Measurements from ENCODE around the gene MIPEP. TPM values are rescaled to one million over a fixed set of nuclear protein-coding genes. Genes with fewer than 3 reads are reported as not detected.

MIPEP gene
- total RNA-seq, 1 donor from 2014 or later: 48.9 TPM

DNA sequence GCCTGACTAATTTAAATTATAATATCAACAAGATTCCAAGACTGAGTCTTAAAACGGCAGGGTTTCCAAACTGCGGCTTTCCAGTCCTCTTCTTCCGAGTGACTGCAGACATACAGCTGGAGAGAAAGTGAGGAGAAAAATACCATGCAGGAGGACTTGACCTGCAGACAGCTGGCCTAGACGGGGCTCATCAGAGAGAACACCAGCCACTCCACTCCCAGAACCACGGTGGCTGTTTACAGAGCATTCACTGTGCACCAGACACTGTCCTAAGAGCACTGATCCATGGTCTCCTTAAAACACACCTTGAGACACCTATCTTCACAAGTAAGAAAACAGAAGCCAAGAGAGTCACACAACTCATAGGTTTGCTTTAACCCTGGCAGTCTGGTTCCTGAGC, 152.7 kb downstream of the MIPEP start:
- intact Hi-C loops (cut with micrococcal nuclease): no loop called here
- DNase-seq: no peak
- ATAC-seq: no peak

DNA sequence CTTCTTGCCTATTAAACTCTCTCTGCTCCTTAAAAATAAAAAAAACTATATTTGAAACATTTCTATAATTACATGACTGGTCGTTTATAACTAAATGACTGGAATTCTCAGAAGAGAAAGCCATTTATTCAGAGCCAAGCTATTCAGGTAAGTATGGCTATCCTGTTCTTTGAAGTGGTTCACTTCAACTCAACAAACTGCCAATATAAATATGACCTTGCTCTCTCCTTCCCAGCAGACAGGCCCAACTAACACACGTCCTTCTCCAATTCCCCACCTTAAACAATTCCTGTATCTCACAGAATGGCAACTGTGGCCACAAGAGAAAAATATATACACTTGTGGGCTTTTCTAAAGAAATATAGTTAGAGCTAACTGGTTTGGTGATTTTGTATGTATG, 153.9 kb downstream of the MIPEP start:
- no peak for ATAC-seq

DNA sequence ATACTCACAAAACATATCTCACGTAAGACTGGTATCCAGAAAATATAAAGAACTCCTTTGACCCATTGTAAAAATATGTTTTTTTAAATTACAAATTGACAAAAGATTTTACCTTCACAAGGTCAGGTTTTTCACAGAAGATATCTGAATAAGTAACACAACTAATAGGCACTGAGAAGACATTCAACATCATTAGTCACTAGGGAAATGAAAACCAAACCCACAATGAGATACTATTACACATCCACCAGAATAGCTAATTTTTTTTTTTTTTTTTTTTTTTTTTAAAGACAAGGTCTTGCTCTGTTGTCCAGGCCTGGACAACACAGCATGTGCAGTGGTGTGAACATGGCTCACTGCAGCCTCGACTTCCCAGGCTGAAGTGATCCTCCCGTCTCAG, 157.5 kb downstream of the MIPEP start:
- intact Hi-C loops (cut with micrococcal nuclease): no loop called here
- ATAC-seq (no peak), DNase-seq (no peak)

More for the DNA sequence above, 153.9 kb downstream of the MIPEP start:
- intact Hi-C loops (cut with micrococcal nuclease): no loop called here
- DNase-seq: no peak

GRCh38 chr13:23730251-23730650, 158.9 kb downstream of the MIPEP start:
- no peak for DNase-seq
- intact Hi-C loops (cut with micrococcal nuclease): no loop called here
- ATAC-seq: no peak

DNA sequence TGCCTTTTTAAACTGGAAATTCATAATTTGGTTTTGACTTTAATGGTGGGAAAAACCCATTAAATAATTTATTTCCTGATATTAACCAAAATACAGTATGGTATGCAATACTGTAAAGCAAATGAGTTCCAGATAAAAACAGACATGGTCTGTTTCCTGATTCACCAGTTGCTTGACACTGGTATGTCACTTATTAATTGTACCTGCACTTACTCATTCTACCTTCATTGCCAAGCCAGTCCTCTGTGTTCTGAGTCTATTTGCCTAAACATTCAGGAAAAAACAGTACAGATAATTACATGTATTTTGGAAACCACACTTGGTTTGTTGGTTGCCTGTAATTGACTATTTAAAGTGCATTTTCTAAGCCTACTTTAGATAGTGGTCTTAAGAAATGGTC, 159.7 kb downstream of the MIPEP start:
- DNase-seq (no peak), ATAC-seq (no peak)
- intact Hi-C loops (cut with micrococcal nuclease): no loop called here

GRCh38 chr13:23728807-23729206, 160.4 kb downstream of the MIPEP start:
- intact Hi-C loops (cut with micrococcal nuclease): no loop called here

GRCh38 chr13:23725922-23726321, 163.3 kb downstream of the MIPEP start:
- no peak for ATAC-seq
- intact Hi-C loops (cut with micrococcal nuclease): no loop called here
- DNase-seq: no peak

More at GRCh38 chr13:23728807-23729206, 160.4 kb downstream of the MIPEP start:
- no peak for ATAC-seq
- DNase-seq: no peak

- ATAC-seq: no peak
- no peak for DNase-seq
- intact Hi-C loops (cut with micrococcal nuclease): no loop called here
Observed at GRCh38 chr13:23724196-23724970, 164.8 kb downstream of the MIPEP start.

DNA sequence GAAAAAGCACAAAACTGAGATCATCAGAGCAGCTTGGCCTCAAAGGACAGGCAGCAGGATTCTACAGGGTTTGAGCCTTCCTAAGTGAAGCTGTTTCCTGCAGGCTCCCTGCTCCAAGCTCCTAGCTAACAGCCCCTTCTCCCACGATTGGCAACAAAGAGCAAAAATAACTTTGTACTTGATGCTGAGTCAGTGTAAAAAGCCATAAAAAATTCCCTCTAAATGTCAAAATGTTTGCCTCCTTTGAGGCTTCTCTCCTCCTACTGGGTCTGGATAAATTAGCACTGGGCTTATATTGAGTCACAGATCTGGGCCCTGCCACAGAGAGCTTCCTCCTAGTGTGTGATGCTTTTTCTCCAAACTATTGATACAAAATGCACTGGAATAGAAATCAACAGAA, 165.7 kb downstream of the MIPEP start:
- intact Hi-C loops (cut with micrococcal nuclease): no loop called here
- no peak for DNase-seq
- peak; percentile 31 for ATAC-seq

- intact Hi-C loops (cut with micrococcal nuclease): no loop called here
- DNase-seq: no peak
- no peak for ATAC-seq
Observed at GRCh38 chr13:23722726-23723453, 166.3 kb downstream of the MIPEP start.

DNA sequence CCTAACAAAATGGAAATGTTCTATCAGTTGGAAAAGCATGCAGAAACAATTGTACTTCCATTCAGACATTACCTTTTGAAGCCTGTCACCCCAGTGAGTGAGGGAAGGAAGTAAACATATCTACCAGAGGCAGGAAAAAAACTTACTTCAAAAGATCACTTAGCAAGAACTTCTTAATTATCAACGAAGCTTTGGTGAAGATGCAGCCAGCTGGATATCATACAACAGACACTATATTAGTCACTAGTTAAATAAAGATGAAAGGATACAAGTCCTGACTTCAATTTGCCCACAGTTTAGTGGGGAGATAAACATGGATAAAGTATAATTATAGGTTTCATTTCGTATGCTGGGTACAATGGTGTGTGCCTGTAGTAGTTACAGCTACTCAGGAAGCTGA, 170.2 kb downstream of the MIPEP start:
- DNase-seq (no peak), ATAC-seq (no peak)
- intact Hi-C loops (cut with micrococcal nuclease): loop anchor here (10.0 kb wide), 1 partner anchor 156 kb away; no protein-coding TSS in a partner anchor

GRCh38 chr13:23716401-23716800, 172.8 kb downstream of the MIPEP start:
- intact Hi-C loops (cut with micrococcal nuclease): loop anchor here (10.0 kb wide), 1 partner anchor 158 kb away; no protein-coding TSS in a partner anchor
- no peak for DNase-seq

GRCh38 chr13:23715762-23716235, 173.4 kb downstream of the MIPEP start:
- no peak for DNase-seq
- ATAC-seq: peak; percentile 32

More at GRCh38 chr13:23716401-23716800, 172.8 kb downstream of the MIPEP start:
- no peak for ATAC-seq

DNA sequence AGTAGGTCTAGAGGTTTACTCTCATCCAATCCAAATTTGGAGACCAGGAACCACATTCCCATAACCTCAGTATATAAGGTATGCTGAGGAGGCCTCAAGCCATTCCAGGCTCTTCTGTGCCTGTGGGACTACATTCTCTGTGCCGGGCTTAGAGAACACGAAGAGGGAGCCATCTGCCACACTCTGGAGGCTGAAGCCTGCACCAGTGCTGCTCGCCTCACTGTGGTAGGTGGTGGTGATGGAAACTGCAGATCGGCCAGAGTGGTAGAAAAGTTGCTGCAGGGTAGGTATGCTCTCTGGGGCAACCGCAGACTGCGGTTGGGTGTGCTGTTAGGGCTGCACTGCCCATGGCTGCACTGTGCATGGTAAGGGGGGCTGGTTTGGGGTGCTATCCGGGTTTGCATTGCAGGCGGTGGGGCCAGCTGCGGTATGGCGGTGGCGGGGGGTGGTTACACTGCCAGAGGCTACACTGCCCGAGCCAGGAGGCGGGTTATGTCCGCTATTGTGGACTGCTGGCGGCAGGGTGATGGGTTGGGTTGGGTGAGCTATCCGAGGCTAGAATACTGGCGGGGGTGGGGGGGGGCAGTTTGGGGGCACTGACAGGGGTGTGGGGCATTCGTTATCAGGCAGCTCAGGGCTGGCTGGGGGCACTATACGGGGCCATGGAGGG, 174.0 kb downstream of the MIPEP start:
- ATAC-seq: no peak
- DNase-seq: no peak
- intact Hi-C loops (cut with micrococcal nuclease): loop anchor here (10.0 kb wide), 1 partner anchor 160 kb away; no protein-coding TSS in a partner anchor

More at GRCh38 chr13:23715762-23716235, 173.4 kb downstream of the MIPEP start:
- intact Hi-C loops (cut with micrococcal nuclease): loop anchor here (10.0 kb wide), 1 partner anchor 159 kb away; no protein-coding TSS in a partner anchor

GRCh38 chr13:23714672-23715071, 174.5 kb downstream of the MIPEP start:
- ATAC-seq: no peak
- DNase-seq: no peak
- intact Hi-C loops (cut with micrococcal nuclease): loop anchor here (10.0 kb wide), 1 partner anchor 160 kb away; no protein-coding TSS in a partner anchor

GRCh38 chr13:23711355-23711754, 177.8 kb downstream of the MIPEP start:
- intact Hi-C loops (cut with micrococcal nuclease): loop anchor here (10.0 kb wide), 1 partner anchor 163 kb away; no protein-coding TSS in a partner anchor
- ATAC-seq (no peak), DNase-seq (no peak)

DNA sequence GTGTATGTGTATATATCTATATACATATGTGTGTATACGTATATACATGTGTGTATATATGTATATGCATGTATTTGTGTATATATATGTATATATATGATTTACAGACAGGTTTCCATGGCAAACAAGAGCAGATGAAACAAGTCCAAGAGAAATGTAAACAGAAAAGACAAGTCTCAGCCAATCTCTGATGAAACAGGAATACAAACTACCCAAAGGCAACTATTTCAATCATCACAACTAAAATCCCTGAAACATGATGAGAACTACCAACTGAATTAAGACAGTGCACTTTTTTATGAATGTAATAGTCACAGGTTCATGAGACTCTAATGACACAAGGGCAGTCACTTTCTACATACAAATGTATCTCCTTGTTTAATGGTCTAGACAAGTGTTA, 178.8 kb downstream of the MIPEP start:
- DNase-seq: no peak
- intact Hi-C loops (cut with micrococcal nuclease): loop anchor here (10.0 kb wide), 1 partner anchor 164 kb away; no protein-coding TSS in a partner anchor
- ATAC-seq: no peak

DNA sequence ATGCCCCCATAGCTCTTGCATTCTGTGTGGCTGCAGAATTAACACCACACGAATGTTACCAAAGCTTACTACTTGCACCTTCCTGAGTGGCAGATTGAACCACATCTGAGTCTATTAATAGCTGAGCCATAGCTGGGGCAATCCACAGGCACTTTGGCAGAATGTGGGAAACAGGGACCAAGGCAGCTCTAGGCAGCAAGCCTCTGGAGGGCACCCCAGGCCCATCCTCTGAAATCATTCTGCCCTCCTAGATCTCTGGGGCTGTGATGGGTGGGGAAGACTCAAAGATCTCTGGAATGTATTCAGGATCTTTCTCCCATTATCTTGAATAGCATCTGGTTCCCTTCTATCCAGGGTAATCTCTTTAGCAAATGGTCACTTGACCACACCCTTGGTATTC, 179.7 kb downstream of the MIPEP start:
- ATAC-seq (peak; percentile 95), DNase-seq (no peak)
- intact Hi-C loops (cut with micrococcal nuclease): no loop called here

- intact Hi-C loops (cut with micrococcal nuclease): no loop called here
- ATAC-seq (no peak), DNase-seq (no peak)
Observed at GRCh38 chr13:23707674-23708073, 181.5 kb downstream of the MIPEP start.
